Smooth muscle cell of the brain vasculature (primary cell): ENCODE measurements around the gene KCNC1.

Source experiments
- DNase-seq: peaks from one replicate; pipeline ENCODE4 v3.0.0-alpha.2; 2012; ENCODE audit warnings: low read depth, low spot score

KCNC1 gene

DNA sequence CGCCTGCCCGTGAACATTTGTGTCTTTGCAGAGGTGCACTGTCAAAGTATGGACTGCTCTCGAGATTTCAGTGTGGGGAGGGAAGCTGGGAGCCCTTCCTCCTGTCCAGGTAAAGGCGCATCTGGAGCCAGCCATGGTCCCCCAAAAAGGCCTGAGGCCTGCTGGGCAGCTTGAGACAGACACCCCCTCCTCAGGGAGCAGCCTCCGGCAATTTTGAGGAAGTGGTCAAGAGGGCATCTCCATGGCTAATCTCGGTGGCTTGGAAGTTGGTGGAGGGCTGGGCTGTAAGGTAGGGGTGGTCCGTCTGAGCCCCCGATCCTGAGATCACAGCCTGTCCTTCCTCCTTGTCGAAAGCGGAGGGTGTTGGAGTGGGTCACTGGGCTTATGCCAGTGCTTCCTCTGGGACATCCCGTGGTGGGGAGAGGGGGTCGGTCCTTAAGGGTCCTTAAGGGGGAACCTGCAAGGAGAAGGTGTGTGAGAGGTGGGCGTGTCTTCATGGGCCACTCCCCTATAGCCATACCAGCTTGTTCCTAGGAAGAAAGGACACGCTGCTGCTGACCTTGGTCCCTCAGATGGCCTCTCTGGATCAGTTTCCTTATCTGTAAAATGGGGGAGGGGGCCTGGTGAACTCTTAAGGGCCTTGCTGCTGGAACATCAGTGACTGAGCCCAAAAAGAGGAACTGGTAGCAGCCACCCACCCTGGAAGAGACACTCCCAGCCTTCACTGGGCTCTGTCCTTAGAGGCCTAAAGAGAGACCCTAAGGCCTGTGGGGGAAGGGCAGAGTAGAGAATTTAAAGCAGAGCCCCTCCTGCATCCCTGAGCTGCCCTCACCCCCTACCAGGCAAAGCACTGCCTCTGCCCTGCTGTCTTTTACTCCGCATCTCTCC, 2.6 kb downstream of the KCNC1 start:
- DNase-seq, result no peak

- DNase-seq, result no peak
Measured at GRCh38 chr11:17738151-17738973, 3.8 kb downstream of the KCNC1 start.

- no peak for DNase-seq
Measured at GRCh38 chr11:17739945-17740338, 5.4 kb downstream of the KCNC1 start.

DNA sequence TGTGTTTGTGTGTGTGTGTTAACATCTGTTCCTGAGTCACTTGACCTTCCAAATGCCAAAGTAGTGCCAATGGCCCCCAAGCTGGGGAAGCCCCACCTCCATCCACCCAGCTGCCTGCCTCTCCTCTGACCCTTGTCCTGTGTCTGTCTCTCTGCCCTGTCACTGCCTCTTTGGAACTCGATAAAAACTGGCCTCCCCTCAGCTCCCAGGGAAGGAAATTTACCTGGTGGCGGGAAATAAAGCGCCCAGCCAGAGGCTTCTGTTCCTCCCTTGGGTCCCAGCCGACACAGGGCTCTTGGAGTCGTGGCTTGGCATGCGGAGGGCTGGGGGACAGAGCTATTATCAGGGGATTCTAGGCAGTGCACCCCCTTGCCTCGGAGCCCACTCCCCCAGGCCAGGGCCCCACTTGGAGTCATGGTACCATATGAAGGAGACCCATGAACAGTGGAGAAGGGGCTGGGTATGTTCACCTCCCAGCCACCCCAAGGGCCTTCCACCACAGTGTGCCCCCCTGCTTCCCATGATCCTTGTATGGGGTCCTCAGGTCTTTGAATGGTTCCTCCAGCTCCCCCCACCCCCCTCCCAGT, 6.2 kb downstream of the KCNC1 start:
- no peak for DNase-seq

DNA sequence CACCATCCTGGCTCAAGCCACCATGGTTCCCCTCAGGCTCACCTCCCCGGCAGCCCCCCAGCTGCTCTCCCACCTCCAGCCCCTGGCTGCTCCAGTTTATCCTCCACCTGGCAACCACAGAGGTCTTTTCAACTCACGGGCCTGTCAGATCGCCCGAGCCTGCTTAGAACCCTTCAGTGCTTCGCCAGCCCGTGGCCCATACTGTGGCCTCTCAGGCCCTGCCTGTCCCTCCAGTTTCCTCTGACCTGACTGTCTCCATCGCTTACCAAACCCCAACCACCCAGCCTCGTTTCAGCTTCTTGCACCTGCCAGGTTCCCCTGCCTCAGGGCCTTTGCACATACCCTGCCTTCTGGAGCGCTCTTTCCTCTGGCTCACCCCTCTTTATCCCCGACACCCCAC, 6.9 kb downstream of the KCNC1 start:
- DNase-seq, result no peak

DNA sequence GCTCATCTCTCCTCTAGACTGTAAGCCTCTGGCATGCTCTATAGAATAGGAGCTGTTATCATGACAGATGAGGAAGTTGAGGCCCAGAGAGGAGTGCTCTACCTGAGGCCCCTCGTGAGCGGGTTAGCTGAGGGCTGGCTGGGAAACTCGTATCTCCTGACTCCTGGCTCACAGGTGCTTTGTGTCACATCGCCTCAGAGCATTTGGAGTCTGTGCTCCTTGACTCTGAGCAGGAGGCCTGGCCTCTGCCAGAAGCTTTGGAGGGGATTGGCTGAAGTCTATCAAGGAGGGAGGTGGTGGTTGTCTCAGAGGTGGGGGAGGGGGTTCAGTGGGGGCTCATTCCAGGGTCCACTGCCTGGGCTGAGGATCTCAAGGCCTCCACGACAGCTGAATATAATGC, 7.4 kb downstream of the KCNC1 start:
- no peak for DNase-seq

DNA sequence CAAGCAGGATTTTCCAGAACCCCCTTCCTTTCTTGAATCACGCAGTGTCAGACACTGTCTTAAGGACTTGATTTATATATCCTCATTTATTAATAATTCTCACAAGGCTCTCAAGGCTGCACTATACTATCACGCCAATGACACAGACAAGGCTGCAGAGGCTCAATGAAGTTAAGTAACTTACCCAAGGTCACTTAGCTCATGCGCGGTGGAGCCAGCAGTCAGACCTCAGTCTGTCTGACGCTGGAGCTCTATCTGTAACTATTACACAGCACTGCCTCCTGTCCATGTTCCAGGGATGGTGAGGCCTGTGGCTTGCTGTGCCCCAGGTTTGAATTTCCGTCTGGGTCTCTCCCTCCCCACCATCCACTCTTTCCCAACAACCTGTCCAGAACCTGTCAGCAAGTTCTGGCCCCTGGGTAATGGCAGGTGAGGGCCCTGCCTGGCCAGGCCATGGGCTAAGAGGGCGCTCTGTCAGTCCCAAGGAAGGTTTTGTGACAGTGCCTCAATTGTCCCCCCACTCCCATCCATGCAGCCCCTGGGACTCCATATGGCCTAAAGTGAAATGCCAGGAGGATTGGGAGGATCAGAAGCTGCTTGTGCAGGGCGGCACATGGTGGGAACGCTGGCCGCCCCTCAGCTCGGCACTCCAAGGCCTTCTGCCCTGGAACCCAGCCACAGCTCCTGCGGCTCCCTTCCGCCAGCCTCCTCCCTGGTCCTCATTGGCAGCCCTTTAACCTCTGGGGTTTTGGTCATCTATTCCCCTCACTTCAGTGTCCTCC, 8.6 kb downstream of the KCNC1 start:
- no peak for DNase-seq

DNA sequence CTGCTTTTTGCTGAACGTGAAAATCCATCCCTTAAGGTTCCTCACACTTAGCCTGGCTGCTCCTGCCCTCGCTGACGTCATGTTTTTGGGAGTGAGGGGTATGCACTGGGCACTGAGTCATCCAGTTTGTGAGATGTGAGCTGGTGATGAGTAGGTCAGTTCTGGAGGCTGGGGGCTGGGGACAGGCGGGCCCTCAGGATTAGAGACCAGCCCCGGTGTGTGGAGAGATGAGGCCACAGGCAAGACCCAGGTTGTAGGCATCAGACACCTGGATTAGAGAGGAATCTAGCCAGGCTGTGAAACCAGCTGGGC, 9.2 kb downstream of the KCNC1 start:
- no peak for DNase-seq

GRCh38 chr11:17744151-17744940, 9.8 kb downstream of the KCNC1 start:
- DNase-seq, result no peak

GRCh38 chr11:17745023-17745772, 10.6 kb downstream of the KCNC1 start:
- DNase-seq, result no peak

- DNase-seq, result no peak
Measured at GRCh38 chr11:17746096-17746495, 11.5 kb downstream of the KCNC1 start.

- no peak for DNase-seq
Measured at GRCh38 chr11:17747131-17747955, 12.8 kb downstream of the KCNC1 start.

GRCh38 chr11:17748044-17748443, 13.5 kb downstream of the KCNC1 start:
- DNase-seq, result no peak

GRCh38 chr11:17748761-17749721, 14.5 kb downstream of the KCNC1 start:
- DNase-seq, result no peak

- DNase-seq, result no peak
Measured at GRCh38 chr11:17750013-17750800, 15.6 kb downstream of the KCNC1 start.

DNA sequence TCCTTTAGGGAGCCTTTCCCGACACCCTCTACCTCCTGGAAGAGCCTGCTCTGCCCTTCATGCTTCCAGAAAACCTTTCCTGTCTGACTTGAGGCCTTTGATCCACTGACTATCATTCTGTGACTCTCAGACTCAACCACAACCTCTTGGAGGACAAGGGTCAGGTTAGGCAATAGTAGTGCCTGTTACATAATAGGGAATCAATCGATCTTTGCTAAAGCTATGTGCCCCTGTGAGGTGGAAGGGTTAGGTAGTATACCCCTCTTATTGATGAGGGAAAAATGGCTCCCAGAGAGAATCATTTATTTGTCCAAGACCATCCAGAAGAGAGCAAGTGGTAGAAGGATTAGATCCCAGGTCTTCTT, 16.2 kb downstream of the KCNC1 start:
- no peak for DNase-seq

DNA sequence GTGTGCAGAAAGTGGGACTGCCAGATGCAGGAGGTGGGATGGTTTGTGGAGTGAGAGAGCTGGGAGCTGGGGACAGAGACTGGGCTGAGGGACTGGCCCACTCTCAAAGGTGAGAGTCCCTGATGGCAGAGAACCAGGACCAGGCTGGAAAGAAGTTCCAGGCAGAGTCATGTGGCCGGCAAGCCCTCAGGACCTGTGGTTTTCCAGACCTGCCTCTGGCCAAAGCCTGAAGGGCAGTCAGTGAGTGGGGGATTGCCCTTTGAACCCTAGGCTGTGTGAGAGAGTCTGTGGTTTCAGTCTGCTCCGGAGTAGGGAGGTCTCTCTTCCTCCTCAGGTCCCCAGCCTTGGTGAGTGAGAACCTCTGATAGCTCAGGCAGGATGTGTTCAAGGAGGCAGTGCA, 17.0 kb downstream of the KCNC1 start:
- DNase-seq, result no peak

DNA sequence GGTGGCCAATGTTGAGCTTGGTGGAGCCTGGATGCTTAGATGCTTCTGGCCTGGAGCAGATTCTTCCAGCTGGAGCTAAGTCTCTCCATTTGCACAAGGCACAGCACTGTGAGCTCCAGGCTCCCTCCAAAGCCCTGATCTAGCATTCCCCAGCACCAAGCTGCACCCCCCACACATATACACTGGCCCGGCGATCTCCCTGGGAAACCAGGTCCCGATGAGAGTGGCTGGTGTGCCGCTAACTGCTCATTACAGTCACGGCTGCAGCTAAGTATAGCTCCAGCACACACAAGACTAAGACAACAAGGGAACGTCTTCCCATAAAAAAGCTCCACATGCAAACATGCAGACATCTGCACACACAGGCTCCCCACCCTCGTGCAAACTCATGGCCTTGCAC, 17.6 kb downstream of the KCNC1 start:
- DNase-seq, result no peak
